Heart left ventricle (tissue), 13 donors: ENCODE measurements around the gene OTOP3.

Experiments used
- POLR2A ChIP-seq, 2 donors: fragments of 450-650 bp; IDR thresholded peaks; one replicate each; pipeline ENCODE4 v1.6.1; 2017; ENCODE audit warnings: antibody characterized with exemption in 2 of 2, mild to moderate bottlenecking in 2 of 2, moderate library complexity in 2 of 2
- TF ChIP-seq, protein P1 (sequence below), 12 donors: fragments of 200-600 bp; sonication (generic) in 4 of 12; IDR thresholded peaks; one replicate each; pipeline versions ENCODE4 v1.5.0 to v1.8.0; 2018 to 2022; ENCODE audit warnings: antibody characterized with exemption in 12 of 12, mild to moderate bottlenecking in 5 of 12
- donor health status: ischemic (EF 13 %, LVEDD 7.1; RV severe dilation, severe dysfunction).
- donor health status: DM: no; HTN: yes; CAD: no.
- donor health status: DM: no; HTN: no; CAD: no.
- donor health status: ischemic (EF 25% LVEDD 6.9; RV normal size, moderate dysfunction).
- donor health status: ischemic (EF 25% LVEDD 5.7; RV mildly dilated, moderate dysfunction).
- donor health status: ischemic (EF 35%, LVEDD 5.7; RV mildly dilated, moderate dysfunction).
- donor health status: nonischemic (EF 11% LVEDD 7.7; RV severe dilation, severe dysfunction).
- donor health status: DM: yes; HTN: yes; CAD: no.
- donor health status: PGD.
- donor health status: ischemic (EF 29% LVEDD 5.4; RV normal size, mild dysfunction).
- donor health status: nonischemic (EF 23%, LVEDD 6.1; RV moderate dilation, normal function).

DNA sequence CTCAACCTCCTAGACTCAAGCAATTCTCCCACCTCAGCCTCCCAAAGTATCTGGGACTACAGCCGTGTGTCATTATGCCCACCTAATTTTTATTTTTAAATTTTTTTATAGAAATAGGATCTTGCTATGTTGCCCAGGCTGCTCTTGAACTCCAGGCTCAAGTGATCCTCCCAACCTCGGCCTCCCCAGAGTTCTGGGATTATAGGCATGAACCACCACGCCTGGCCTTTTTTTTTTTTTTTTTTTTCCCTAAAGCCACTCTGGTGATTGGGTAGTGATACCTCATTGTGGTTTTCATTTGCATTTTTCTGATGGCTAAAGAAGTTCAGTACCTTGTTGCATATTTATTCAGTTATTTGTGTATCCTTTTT lies 50.5 kb downstream of the OTOP3 start:
- TF ChIP-seq, protein P1, sequence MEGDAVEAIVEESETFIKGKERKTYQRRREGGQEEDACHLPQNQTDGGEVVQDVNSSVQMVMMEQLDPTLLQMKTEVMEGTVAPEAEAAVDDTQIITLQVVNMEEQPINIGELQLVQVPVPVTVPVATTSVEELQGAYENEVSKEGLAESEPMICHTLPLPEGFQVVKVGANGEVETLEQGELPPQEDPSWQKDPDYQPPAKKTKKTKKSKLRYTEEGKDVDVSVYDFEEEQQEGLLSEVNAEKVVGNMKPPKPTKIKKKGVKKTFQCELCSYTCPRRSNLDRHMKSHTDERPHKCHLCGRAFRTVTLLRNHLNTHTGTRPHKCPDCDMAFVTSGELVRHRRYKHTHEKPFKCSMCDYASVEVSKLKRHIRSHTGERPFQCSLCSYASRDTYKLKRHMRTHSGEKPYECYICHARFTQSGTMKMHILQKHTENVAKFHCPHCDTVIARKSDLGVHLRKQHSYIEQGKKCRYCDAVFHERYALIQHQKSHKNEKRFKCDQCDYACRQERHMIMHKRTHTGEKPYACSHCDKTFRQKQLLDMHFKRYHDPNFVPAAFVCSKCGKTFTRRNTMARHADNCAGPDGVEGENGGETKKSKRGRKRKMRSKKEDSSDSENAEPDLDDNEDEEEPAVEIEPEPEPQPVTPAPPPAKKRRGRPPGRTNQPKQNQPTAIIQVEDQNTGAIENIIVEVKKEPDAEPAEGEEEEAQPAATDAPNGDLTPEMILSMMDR (IDR thresholded peaks at IDR 0.05) = no peak
- no peak for TF ChIP-seq POLR2A (IDR thresholded peaks at IDR 0.05)
